ENCODE results near the gene ADAM12.

DNA sequence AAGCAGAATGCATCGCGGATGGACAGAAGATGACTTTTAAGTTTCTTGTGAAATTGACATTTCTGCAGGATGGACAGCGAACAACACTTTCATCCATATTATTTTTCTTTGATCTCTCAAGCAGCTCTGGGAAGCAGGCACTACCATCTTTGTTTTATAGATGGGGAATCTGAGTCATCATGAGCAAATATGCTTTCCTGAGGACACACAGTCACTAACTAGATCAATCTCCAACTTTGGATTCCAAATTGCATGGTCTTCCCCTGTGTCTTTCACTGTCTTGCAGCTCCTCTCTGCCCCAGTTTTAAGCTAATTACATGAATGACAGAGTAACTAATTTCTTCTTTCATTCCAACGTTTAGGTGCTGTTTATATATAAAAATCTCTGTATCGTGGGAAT lies 201.5 kb downstream of the ADAM12 start:
- TF ChIP-seq, protein P1, sequence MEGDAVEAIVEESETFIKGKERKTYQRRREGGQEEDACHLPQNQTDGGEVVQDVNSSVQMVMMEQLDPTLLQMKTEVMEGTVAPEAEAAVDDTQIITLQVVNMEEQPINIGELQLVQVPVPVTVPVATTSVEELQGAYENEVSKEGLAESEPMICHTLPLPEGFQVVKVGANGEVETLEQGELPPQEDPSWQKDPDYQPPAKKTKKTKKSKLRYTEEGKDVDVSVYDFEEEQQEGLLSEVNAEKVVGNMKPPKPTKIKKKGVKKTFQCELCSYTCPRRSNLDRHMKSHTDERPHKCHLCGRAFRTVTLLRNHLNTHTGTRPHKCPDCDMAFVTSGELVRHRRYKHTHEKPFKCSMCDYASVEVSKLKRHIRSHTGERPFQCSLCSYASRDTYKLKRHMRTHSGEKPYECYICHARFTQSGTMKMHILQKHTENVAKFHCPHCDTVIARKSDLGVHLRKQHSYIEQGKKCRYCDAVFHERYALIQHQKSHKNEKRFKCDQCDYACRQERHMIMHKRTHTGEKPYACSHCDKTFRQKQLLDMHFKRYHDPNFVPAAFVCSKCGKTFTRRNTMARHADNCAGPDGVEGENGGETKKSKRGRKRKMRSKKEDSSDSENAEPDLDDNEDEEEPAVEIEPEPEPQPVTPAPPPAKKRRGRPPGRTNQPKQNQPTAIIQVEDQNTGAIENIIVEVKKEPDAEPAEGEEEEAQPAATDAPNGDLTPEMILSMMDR (IDR thresholded peaks at IDR 0.05), result no peak
- TF ChIP-seq EZH2 (IDR thresholded peaks at IDR 0.05), result no peak
